ENCODE data around the gene TUT1. TPM values are rescaled to one million over a fixed set of nuclear protein-coding genes. Genes with fewer than 3 reads are reported as not detected.

The TUT1 gene
- total RNA-seq, 1 experiment from 2014 or later = 26.0 TPM

- peaks cover 42% of the 10 kb centered on the region for H3K4me1 Mint-ChIP-seq (ENCODE audit: insufficient read depth, unreplicated experiment)
- H3K27me3 Mint-ChIP-seq (ENCODE audit: insufficient read depth, unreplicated experiment) = no peaks in the 10 kb centered on the region
- H3K4me3 Mint-ChIP-seq (ENCODE audit: unreplicated experiment) = peak overlapping the region; percentile 99
- ChIA-PET POLR2A (interaction anchor here (0.7 to 11.4 kb wide), 21 partner anchors 13 to 1176 kb away, joined by 3 to 599 read pairs (median 6); partner anchors contain the start of genes C11orf98, CSKMT, EEF1G and EML3), CTCF (interaction anchor here (0.5 to 13.1 kb wide), 12 partner anchors 9 to 189 kb away, joined by 3 to 225 read pairs (median 12); partner anchors contain the start of gene TUT1)
- H3K36me3 Mint-ChIP-seq (ENCODE audit: insufficient read depth, unreplicated experiment) = peaks cover 17% of the 10 kb centered on the region
- TF ChIP-seq, protein P1, sequence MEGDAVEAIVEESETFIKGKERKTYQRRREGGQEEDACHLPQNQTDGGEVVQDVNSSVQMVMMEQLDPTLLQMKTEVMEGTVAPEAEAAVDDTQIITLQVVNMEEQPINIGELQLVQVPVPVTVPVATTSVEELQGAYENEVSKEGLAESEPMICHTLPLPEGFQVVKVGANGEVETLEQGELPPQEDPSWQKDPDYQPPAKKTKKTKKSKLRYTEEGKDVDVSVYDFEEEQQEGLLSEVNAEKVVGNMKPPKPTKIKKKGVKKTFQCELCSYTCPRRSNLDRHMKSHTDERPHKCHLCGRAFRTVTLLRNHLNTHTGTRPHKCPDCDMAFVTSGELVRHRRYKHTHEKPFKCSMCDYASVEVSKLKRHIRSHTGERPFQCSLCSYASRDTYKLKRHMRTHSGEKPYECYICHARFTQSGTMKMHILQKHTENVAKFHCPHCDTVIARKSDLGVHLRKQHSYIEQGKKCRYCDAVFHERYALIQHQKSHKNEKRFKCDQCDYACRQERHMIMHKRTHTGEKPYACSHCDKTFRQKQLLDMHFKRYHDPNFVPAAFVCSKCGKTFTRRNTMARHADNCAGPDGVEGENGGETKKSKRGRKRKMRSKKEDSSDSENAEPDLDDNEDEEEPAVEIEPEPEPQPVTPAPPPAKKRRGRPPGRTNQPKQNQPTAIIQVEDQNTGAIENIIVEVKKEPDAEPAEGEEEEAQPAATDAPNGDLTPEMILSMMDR (IDR thresholded peaks at IDR 0.05; ENCODE audit: unreplicated experiment) = no peak
- H3K27ac Mint-ChIP-seq (ENCODE audit: low read depth, unreplicated experiment) = peak overlapping the region; percentile 84
- H3K9me3 Mint-ChIP-seq (ENCODE audit: unreplicated experiment) = no peaks in the 10 kb centered on the region
- BruUV-seq (replicated peaks) = no TSS peak
- intact Hi-C loops (cut with micrococcal nuclease) = loop anchor here (1.0 kb wide), 1 partner anchor 8 kb away; no protein-coding TSS in a partner anchor
- DNase-seq (ENCODE audit: unreplicated experiment) = peak; percentile 52
These were observed 46.5 kb downstream of the TUT1 start for GRCh38 chr11:62544581-62545436.

- Mint-ChIP-seq H3K27me3 (ENCODE audit: insufficient read depth, unreplicated experiment) (no peaks in the 10 kb centered on the region), H3K36me3 (ENCODE audit: insufficient read depth, unreplicated experiment) (peaks cover 19% of the 10 kb centered on the region), H3K9me3 (ENCODE audit: unreplicated experiment) (no peaks in the 10 kb centered on the region), H3K4me3 (ENCODE audit: unreplicated experiment) (peak overlapping the region; percentile 99), H3K4me1 (ENCODE audit: insufficient read depth, unreplicated experiment) (peaks cover 45% of the 10 kb centered on the region), H3K27ac (ENCODE audit: low read depth, unreplicated experiment) (peak overlapping the region; percentile 84)
- BruUV-seq (replicated peaks) = no TSS peak
- TF ChIP-seq, protein P1 (IDR thresholded peaks at IDR 0.05; ENCODE audit: unreplicated experiment) = no peak
- peak; percentile 38 for DNase-seq (ENCODE audit: unreplicated experiment)
- intact Hi-C loops (cut with micrococcal nuclease) = no loop called here
- ChIA-PET CTCF (interaction anchor here (0.5 to 13.1 kb wide), 29 partner anchors 9 to 377 kb away, joined by 3 to 225 read pairs (median 5); partner anchors contain the start of genes EEF1G and TUT1), POLR2A (interaction anchor here (0.6 to 11.4 kb wide), 24 partner anchors 14 to 421 kb away, joined by 3 to 599 read pairs (median 6); partner anchors contain the start of genes B3GAT3, C11orf98, CSKMT and EEF1G)
These were observed 47.5 kb downstream of the TUT1 start for GRCh38 chr11:62543680-62544444.

GRCh38 chr11:62542750-62543567 lies 48.4 kb downstream of the TUT1 start:
- ChIA-PET CTCF (interaction anchor here (0.6 to 13.1 kb wide), 36 partner anchors 9 to 376 kb away, joined by 3 to 225 read pairs (median 5); partner anchors contain the start of genes EEF1G and TUT1), POLR2A (interaction anchor here (0.6 to 11.4 kb wide), 21 partner anchors 15 to 371 kb away, joined by 3 to 599 read pairs (median 6); partner anchors contain the start of genes B3GAT3, EEF1G, HNRNPUL2 and MTA2)
- Mint-ChIP-seq H3K9me3 (ENCODE audit: unreplicated experiment) (no peaks in the 10 kb centered on the region), H3K36me3 (ENCODE audit: insufficient read depth, unreplicated experiment) (peaks cover 24% of the 10 kb centered on the region), H3K27me3 (ENCODE audit: insufficient read depth, unreplicated experiment) (no peaks in the 10 kb centered on the region), H3K4me1 (ENCODE audit: insufficient read depth, unreplicated experiment) (peaks cover 44% of the 10 kb centered on the region), H3K27ac (ENCODE audit: low read depth, unreplicated experiment) (peak overlapping the region; percentile 69), H3K4me3 (ENCODE audit: unreplicated experiment) (peak overlapping the region; percentile 99)
- no TSS peak for BruUV-seq (replicated peaks)
- intact Hi-C loops (cut with micrococcal nuclease) = loop anchor here (1.0 kb wide), 3 partner anchors 17 to 148 kb away; no protein-coding TSS in a partner anchor
- TF ChIP-seq, protein P1 (IDR thresholded peaks at IDR 0.05; ENCODE audit: unreplicated experiment) = peak; percentile 99
- peak; percentile 82 for DNase-seq (ENCODE audit: unreplicated experiment)

Data from MCF 10A (cell line).